ENCODE measurements around the gene PARVB. TPM values are rescaled to one million over a fixed set of nuclear protein-coding genes. Genes with fewer than 3 reads are reported as not detected.
A peak's percentile ranks its signal among the peaks of the same experiment; 100 is the strongest.

The PARVB gene
- polyA plus RNA-seq, 1 experiment: 49.5 TPM

DNA sequence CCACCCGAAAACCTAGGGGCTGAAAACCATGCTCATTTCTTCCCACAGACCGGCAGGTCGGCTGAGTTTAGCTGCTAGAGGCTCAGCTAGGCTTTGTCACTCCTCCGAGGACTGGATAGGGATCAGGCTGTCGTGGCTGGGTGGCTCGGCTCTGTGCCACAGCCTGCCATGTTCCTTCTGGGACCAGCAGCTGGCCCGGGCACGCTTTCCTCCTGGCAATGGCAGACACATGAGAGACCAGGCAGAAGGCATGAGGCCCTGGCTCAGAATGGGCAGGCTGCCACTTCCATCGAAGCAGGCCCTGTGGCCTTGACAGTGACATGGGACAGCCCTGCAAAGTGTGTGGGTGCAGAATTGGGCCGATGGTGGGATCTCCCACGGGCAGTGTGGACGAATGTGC is 177.6 kb downstream of the PARVB start:
- Histone ChIP-seq H3K9me3 (ENCODE audit: control insufficient read depth, insufficient read depth, low read length) (no peaks in the 10 kb centered on the region), H3K4me3 (ENCODE audit: low read depth, low read length) (no peak overlapping the region), H3K27me3 (ENCODE audit: control insufficient read depth, insufficient read depth, low read length) (peaks cover 13% of the 10 kb centered on the region), H3K27ac (ENCODE audit: low read depth, low read length) (no peak overlapping the region)
- no peak for DNase-seq (ENCODE audit: low read depth, low spot score)
- TF ChIP-seq, protein P1, sequence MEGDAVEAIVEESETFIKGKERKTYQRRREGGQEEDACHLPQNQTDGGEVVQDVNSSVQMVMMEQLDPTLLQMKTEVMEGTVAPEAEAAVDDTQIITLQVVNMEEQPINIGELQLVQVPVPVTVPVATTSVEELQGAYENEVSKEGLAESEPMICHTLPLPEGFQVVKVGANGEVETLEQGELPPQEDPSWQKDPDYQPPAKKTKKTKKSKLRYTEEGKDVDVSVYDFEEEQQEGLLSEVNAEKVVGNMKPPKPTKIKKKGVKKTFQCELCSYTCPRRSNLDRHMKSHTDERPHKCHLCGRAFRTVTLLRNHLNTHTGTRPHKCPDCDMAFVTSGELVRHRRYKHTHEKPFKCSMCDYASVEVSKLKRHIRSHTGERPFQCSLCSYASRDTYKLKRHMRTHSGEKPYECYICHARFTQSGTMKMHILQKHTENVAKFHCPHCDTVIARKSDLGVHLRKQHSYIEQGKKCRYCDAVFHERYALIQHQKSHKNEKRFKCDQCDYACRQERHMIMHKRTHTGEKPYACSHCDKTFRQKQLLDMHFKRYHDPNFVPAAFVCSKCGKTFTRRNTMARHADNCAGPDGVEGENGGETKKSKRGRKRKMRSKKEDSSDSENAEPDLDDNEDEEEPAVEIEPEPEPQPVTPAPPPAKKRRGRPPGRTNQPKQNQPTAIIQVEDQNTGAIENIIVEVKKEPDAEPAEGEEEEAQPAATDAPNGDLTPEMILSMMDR (IDR thresholded peaks at IDR 0.05; ENCODE audit: low read depth, low read length): no peak
- CTCF ChIA-PET: interaction anchor here (1.7 kb wide), 1 partner anchor 208 kb away, joined by 5 read pairs; no protein-coding TSS in a partner anchor
- POLR2A ChIA-PET: no interaction called here

DNA sequence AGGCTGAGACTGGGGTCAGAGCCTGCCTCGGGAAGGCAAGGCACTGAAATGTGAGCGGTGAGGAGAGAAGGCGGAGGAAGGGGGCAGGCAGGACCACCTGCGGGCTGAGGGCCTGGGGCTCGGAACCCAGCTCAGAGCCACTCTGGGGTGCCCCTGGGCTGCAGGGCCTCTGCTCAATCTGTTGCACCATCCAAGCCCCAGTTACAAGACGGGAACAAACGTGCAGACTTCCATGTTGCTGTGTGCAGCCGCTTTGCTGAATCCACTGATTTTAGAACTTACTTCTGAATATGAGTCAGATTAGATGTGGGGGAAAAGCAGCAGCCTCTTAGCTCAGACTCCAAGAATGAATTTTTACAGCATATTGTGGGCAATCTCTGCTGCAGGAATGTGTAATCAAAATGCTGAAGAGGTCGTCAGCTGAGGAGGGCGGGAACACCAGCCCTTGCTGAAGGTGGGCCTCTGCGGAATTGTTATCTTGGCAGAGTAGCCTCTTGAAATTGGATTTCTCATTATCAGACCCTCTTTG is 178.2 kb downstream of the PARVB start:
- DNase-seq (ENCODE audit: low read depth, low spot score): peak; percentile 70
- CTCF ChIA-PET: interaction anchor here (0.5 to 1.7 kb wide), 3 partner anchors 209 to 423 kb away, joined by 3 to 8 read pairs (median 5); no protein-coding TSS in a partner anchor
- POLR2A ChIA-PET: no interaction called here
- Histone ChIP-seq H3K9me3 (ENCODE audit: control insufficient read depth, insufficient read depth, low read length) (no peaks in the 10 kb centered on the region), H3K27ac (ENCODE audit: low read depth, low read length) (peak overlapping the region; percentile 68), H3K4me3 (ENCODE audit: low read depth, low read length) (no peak overlapping the region), H3K27me3 (ENCODE audit: control insufficient read depth, insufficient read depth, low read length) (peaks cover 9% of the 10 kb centered on the region)
- TF ChIP-seq, protein P1 (IDR thresholded peaks at IDR 0.05; ENCODE audit: low read depth, low read length): no peak

DNA sequence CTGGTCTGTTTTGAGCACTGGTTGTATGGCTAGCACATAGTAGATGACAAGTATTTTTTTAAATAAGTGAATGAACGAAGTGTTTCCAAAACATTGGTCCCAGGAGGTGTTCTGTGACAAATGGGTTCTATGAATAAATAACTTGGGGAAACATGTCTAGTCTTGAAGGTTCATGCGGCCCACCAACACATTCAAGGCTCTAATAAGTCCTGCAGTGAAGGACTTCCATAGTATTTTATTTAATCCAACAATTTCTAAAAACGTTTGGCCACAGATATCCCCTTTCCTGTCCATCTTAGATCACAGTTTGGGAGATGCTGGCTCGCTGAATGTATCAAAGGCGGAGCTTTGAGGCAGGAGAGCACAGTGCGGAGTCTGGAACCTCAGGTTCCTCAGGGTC is 179.1 kb downstream of the PARVB start:
- ChIA-PET CTCF (interaction anchor here (1.3 kb wide), 1 partner anchor 422 kb away, joined by 3 read pairs; no protein-coding TSS in a partner anchor), POLR2A (no interaction called here)
- H3K27ac ChIP-seq (ENCODE audit: low read depth, low read length): no peak overlapping the region
- peaks cover 7% of the 10 kb centered on the region for H3K27me3 ChIP-seq (ENCODE audit: control insufficient read depth, insufficient read depth, low read length)
- no peaks in the 10 kb centered on the region for H3K9me3 ChIP-seq (ENCODE audit: control insufficient read depth, insufficient read depth, low read length)
- DNase-seq (ENCODE audit: low read depth, low spot score): no peak
- no peak overlapping the region for H3K4me3 ChIP-seq (ENCODE audit: low read depth, low read length)
- TF ChIP-seq, protein P1 (IDR thresholded peaks at IDR 0.05; ENCODE audit: low read depth, low read length): no peak

DNA sequence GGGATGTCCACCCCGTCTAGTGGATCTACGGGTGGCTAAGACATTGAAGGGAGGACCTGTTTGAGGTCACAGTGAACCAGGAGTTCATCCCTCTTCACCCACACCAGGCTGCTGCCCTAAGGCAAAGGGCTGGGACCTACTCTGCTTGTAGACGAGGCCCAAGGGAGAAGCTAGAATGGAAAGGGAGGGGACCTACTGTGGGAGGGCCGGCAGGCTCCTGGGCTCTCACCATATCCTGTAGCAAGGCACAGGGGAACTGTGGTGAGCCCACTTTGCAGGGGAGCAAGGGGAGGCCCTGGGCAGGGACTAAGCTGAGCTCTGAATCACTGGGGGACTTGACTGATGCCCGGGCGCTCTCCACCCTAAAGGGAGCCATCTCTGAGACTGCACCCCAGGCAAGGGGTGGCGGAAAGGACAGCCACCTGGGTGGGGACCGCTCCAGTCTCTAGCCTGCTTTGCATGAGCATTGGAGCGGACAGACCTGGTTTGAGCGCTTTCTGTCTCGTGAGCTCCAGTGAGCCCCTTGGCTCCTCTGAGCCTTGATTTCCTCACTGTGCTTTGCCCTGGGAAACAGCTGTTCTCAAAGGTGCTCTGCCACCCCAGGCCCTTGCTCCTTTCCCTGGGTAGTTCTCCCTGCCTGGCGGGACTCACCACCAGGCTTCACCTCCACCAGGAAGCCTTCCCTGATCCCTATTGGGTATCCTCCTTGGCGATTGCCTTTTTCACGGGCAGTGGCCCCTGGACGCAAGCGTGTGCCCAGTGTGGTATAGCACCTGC is 180.8 kb downstream of the PARVB start:
- Histone ChIP-seq H3K4me3 (ENCODE audit: low read depth, low read length) (no peak overlapping the region), H3K27me3 (ENCODE audit: control insufficient read depth, insufficient read depth, low read length) (peaks cover 4% of the 10 kb centered on the region), H3K9me3 (ENCODE audit: control insufficient read depth, insufficient read depth, low read length) (no peaks in the 10 kb centered on the region), H3K27ac (ENCODE audit: low read depth, low read length) (no peak overlapping the region)
- ChIA-PET CTCF (no interaction called here), POLR2A (no interaction called here)
- no peak for DNase-seq (ENCODE audit: low read depth, low spot score)
- TF ChIP-seq, protein P1 (IDR thresholded peaks at IDR 0.05; ENCODE audit: low read depth, low read length): no peak

All from AG04450 (cell line).